ENCODE data around the gene NOL12.

Gene NOL12

GRCh38 chr22:37659066-37659896, 26.9 kb upstream of the NOL12 start:
- DNase-seq (ENCODE audit: low read depth in 2 of 2, low spot score in 1 of 2) = no peak

DNA sequence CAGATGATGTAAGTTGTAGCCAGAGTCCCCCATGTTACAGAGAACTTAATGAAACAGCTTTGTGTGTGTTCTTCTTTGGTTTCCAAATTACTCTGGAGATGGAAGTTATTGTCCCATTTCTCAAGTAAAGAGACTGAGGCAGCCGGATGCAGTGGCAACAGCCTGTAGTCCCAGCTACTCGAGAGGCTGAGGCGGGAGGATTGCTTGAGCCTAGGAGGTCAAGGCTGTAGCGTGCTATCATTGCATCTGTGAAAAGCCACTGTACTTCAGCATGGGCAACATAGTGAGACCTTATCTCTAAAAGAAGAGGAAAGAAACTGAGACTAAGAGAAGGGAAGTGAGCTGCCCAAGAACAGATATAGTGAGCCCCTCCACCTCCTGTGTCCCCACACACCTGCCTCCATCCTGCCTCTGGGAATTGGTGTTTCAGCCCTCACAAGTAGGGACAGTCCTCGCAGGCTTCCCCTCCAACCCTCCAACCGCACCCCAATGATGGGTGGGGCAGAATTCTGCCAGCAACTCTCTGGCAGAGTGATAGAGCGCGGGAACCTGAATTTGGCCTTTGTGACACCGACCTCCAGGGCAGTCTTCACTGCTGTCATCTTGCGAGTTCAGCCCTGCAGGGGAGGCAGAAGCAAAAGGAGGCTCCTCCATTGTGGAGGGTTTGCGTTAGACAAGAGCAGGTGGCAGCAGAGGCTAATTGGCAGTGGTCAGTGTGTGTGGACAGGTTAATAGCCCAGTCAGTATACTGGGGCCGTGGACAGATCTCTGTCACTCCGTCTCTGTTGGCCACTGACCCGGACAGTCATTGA, 26.0 kb upstream of the NOL12 start:
- no peak for DNase-seq (ENCODE audit: low read depth in 2 of 2, low spot score in 1 of 2)

GRCh38 chr22:37660709-37661045, 25.5 kb upstream of the NOL12 start:
- DNase-seq (ENCODE audit: low read depth in 2 of 2, low spot score in 1 of 2) = no peak

DNA sequence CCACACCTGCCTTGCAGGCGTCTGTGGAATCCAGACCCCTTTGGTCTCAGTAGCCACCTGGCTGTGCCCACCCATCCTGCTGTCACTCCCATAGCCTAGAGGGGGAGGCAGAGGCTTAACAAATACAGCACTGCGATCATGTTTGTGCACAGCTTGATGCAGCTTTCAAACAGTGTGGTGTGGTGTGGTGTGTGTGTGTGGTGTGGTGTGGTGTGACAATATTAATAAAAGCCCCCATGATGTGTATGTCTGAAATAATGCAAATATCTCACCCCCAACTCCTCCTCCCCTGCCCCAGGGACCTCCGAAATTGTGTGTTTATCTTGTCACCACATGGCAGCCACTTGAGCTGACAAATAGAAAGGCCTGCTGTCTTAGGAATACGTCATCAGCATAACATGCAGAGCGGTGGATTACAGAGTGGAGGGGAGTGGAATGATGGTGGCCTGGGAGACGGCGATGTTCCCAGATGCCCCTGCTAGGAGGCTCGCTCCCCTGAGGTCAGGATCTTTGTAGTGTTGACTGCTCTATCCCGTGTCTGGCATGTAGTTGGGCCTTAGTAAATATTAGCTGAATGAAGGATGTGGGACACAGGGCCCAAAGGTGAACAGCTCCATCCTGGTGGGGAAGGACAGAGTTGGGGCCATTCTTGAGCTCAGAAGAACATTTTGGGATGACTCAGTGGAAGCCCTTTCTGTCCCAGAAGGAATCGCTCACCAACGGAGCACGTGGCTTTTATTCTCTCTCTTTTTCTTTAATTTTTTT, 24.8 kb upstream of the NOL12 start:
- no peak for DNase-seq (ENCODE audit: low read depth in 2 of 2, low spot score in 1 of 2)

DNA sequence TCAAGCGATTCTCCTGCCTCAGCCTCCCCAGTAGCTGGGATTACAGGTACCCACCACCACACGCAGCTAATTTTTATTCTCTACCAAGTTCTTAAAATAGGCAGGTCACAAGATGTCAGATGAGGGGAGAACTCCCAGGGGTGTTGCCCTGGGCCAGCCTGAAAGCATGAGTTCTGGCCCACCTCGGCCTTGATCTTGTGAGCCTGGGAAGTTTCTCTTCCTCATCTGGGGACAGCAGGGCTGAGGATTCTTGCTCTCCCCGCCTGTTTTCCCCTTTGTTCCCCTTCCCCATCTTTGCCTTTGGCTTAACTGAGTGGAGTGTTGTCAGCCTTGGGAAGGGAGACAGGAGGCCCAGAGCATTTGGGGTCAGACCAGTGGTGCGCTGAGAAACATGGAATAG, 24.1 kb upstream of the NOL12 start:
- DNase-seq (ENCODE audit: low read depth in 2 of 2, low spot score in 1 of 2) = no peak

DNA sequence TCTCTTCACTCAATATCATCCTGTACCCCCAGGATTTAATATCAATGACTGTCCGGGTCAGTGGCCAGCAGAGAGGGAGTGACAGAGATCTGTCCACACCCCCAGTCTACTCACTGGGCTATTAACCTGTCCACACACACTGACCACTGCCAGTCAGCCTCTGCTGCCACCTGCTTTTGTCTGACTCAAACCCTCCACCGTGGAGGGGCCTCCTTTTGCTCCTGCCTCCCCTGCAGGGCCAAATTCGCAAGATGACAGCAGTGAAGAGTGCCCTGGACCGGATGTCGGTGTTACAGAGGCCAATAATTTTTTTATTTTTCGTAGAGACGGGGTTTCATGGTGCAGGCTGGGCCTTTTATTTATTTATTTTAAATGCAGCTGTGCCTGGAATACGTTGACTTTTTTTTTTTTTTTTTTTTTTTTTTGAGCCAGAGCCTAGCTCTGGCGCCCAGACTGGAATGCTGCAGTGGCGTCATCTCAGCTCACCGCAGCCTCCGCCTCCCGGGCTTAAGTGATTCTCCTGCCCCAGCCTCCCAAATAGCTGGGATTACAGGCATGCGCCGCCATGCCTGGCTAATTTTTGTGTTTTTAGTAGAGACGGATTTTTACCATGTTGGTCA, 22.5 kb upstream of the NOL12 start:
- no peak for DNase-seq (ENCODE audit: low read depth in 2 of 2, low spot score in 1 of 2)

- DNase-seq (ENCODE audit: low read depth in 2 of 2, low spot score in 1 of 2) = no peak
These were observed 21.7 kb upstream of the NOL12 start for GRCh38 chr22:37664249-37665101.

GRCh38 chr22:37665487-37665886, 20.7 kb upstream of the NOL12 start:
- no peak for DNase-seq (ENCODE audit: low read depth in 2 of 2, low spot score in 1 of 2)

DNA sequence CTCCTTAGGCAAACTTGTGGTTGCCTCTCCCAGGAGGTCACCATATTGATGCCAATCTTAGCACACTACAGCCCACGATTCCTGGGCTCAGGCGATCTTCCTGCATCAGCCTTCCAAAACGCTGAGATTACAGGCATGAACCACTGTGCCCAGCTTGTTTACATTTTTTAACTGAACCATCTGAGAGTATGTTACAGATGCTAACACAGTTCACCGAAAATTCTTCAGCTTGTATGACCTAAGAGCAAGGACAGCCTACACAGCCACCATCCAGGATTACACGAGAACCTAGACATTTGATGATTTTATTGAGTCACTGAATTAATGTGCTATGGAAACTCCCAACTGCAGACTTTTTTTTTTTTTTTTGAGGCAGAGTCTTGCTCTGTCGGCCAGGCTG, 16.6 kb upstream of the NOL12 start:
- DNase-seq (ENCODE audit: low read depth in 2 of 2, low spot score in 1 of 2) = no peak

DNA sequence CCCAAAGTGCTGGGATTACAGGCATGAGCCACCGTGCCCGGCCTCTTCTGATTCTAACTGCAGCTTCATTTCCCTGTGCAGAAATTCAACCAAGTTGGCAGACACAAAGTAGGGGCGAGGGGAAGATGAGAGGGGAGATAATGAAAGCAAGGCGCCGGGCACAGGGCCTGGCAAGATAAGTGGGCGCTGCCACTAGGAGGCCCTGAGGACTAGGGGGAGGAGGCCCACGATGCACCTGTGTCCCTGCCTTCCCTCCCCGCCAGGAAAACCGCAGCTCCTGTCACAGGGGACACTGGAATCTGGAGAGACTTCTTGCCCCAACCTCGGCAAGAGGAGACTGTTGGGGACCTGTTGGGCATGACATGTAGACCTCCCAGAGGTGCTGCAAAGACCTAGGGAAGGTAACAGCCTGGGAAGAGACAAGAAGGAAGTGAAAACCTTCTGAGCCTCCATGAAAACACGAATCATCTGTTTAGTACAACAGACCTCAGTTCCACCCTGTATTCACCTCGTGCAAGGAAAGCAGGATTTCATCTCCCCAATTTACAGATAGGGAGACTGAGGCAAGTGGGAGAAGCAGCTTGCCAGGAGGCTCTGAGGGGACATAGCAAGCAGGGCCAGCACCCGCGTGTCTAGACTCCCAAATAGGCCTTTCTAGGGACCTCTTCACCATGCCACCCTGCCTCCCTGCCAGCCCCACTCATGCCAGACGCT, 13.8 kb upstream of the NOL12 start:
- no peak for DNase-seq (ENCODE audit: low read depth in 2 of 2, low spot score in 1 of 2)

DNA sequence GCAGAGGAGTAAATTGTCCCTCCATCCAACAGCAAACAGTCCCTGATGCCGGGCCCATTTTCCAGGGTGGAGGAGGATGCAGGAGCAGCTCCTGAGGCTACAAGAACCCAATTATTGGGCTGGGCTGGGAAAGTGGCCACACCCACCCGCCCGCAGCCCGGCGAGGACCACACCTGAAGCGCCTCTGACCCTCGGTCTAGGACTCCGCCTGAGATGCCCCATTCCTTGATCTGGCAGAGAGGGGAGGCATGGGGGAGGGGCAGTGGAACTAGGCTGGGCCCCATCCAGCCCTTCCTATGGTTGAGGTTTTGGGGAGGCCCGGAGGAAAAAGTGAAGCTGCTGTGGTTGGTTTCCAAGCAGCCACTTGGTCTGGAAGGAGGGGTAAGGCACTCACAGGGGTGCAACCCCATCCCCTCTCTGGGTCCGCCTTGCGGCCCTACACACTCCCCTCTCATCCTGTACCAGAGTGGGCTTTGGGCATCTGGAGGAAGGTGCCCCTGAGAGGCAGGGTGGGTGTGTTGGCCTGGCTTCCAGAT, 13.2 kb upstream of the NOL12 start:
- DNase-seq (ENCODE audit: low read depth in 2 of 2, low spot score in 1 of 2) = no peak

DNA sequence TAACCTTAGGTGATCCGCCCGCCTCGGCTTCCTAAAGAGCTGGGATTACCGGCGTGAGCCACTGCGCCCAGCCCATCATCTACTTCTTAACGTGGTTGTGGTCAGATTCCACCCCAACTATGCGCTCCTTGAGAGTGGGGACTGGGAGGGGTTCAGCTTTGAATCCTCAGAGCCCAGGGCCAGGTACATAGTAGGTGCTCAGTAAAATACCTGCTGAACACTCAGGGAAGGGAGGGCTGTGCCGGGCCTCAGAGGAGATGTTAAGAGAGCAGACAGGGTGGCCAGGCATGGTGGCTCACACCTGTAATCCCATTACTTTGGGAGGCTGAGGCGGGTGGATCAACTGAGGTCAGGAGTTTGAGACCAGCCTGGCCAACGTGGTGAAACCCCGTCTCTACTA, 11.9 kb upstream of the NOL12 start:
- no peak for DNase-seq (ENCODE audit: low read depth in 2 of 2, low spot score in 1 of 2)

- peak in 1 of 2 donors; percentile 33 for DNase-seq (ENCODE audit: low read depth in 2 of 2, low spot score in 1 of 2)
These were observed 10.9 kb upstream of the NOL12 start, which contains the start of gene LGALS1 for GRCh38 chr22:37674951-37675929. Gene LGALS1 (plus strand): TSS chr22:37675636. CDS start chr22:37675703, 67 bp downstream.

GRCh38 chr22:37675930-37676735, 10.0 kb upstream of the NOL12 start:
- DNase-seq (ENCODE audit: low read depth in 2 of 2, low spot score in 1 of 2) = no peak

- DNase-seq (ENCODE audit: low read depth in 2 of 2, low spot score in 1 of 2) = peak; percentile 89 to 91
These were observed 9.2 kb upstream of the NOL12 start for GRCh38 chr22:37676736-37677492.

DNA sequence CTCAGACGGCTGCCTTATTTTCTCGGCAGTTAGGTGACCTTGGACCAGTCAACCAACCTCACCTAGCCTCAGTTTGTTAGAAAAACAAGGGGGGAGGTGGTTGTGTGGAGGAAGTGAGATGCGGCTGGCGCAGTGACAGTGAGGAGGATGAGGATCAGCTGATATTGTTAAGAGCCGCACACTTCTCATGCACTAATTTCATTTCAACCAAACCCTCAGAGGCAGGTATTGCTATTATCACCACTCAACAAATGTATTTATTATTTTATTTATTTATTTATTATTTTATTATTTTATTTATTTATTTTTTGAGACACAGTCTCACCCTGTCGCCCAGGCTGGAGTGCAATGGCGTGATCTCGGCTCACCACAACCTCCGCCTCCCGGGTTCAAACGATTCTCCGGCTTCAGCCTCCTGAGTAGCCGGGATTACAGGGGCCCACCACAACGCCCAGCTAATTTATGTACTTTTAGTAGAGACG, 8.6 kb upstream of the NOL12 start:
- DNase-seq (ENCODE audit: low read depth in 2 of 2, low spot score in 1 of 2) = peak in 1 of 2 donors; percentile 34
